HepG2 (cell line): Measurements from ENCODE around the gene FAM24B. TPM values are rescaled to one million over a fixed set of nuclear protein-coding genes. Genes with fewer than 3 reads are reported as not detected.

Experiments
- ATAC-seq: fragments of 200-7000 bp; cut with Tn5 transposase; 3 replicates; pipeline ENCODE4 v1.9.1; 2020; ENCODE audit warnings: mild to moderate bottlenecking, moderate library complexity
- BruUV-seq: library from RNA; stranded (reverse); fragments of 400-500 nt; replicated peaks from 2 replicates; lab custom pipeline; 2021; lab: Mats Ljungman, UMichigan
- CTCF ChIA-PET: fragments of 300-600 bp; formaldehyde crosslinking; extraction: SDS; loops from one replicate; lab custom pipeline; 2021; ENCODE audit warnings: low total read pairs, inconsistent platforms, low intra/inter-chr PET ratio; lab: Yijun Ruan, JAX
- POLR2A ChIA-PET: fragments of 350-600 bp; sonication (Branson Sonifier 250); formaldehyde crosslinking; loops from one replicate; lab custom pipeline; 2020; ENCODE audit warnings: antibody characterized with exemption, inconsistent platforms; lab: Yijun Ruan, JAX
- DNase-seq: peaks from one replicate; pipeline ENCODE4 v3.0.0-alpha.2; 2015; ENCODE audit warnings: low spot score
- FAIRE-seq: peaks from 3 replicates; lab custom pipeline; 2011; peaks lifted over from hg19 to GRCh38; lab: Jason Lieb, UNC
- H2AFZ ChIP-seq: one replicate; pipeline ENCODE4 v1.6.1; 2011; ENCODE audit warnings: low read length, inconsistent platforms
- H3K27ac ChIP-seq: fragments of 300-600 bp; 3 replicates; pipeline ENCODE4 v1.8.0; 2011; ENCODE audit warnings: mixed run types, mild to moderate bottlenecking, mixed read lengths, low read length, inconsistent platforms; ENCODE audit not compliant: insufficient read depth; ENCODE audit errors: extremely low read length
- H3K27me3 ChIP-seq, 2 experiments: fragments of 200-600 bp in 1 of 2; 2 replicates in 1 of 2; 3 replicates in 1 of 2; pipeline versions ENCODE4 v1.6.0 to v1.8.0; 2011; ENCODE audit warnings: low read length in 2 of 2, mild to moderate bottlenecking in 2 of 2, moderate library complexity in 2 of 2, inconsistent platforms in 1 of 2; ENCODE audit not compliant: insufficient read depth in 2 of 2, control insufficient read depth in 1 of 2
- H3K36me3 ChIP-seq, 2 experiments: fragments of 200-600 bp in 1 of 2; replicated peaks in 1 of 2; 2 replicates in 1 of 2; 3 replicates in 1 of 2; pipeline versions ENCODE4 v1.5.1 to v1.8.0; 2011; ENCODE audit warnings: low read length in 2 of 2, inconsistent platforms in 1 of 2; ENCODE audit not compliant: insufficient read depth in 2 of 2, control insufficient read depth in 1 of 2
- H3K4me1 ChIP-seq: 2 replicates; pipeline ENCODE4 v1.5.1; 2012; ENCODE audit warnings: low read length, inconsistent platforms; ENCODE audit not compliant: insufficient read depth
- H3K4me2 ChIP-seq: 2 replicates; pipeline ENCODE4 v1.6.0; 2011; ENCODE audit warnings: low read depth, low read length, inconsistent platforms
- H3K4me3 ChIP-seq, 3 experiments: fragments of 200-600 bp in 1 of 3; sonication (generic), shearing (Covaris generic) in 1 of 3; replicated peaks in 1 of 3; 2 replicates each; pipeline ENCODE4 v1.5.1; 2011 to 2016; ENCODE audit warnings: low read length in 3 of 3, inconsistent platforms in 2 of 3, low read depth in 2 of 3, mild to moderate bottlenecking in 2 of 3, control low read depth in 1 of 3, mixed read lengths in 1 of 3; ENCODE audit not compliant: insufficient read depth in 1 of 3
- H3K79me2 ChIP-seq: one replicate; pipeline ENCODE4 v1.6.1; 2011; ENCODE audit warnings: low read length, inconsistent platforms; ENCODE audit not compliant: insufficient read depth
- H3K9ac ChIP-seq: 2 replicates; pipeline ENCODE4 v1.6.0; 2011; ENCODE audit warnings: mild to moderate bottlenecking, low read depth, low read length, inconsistent platforms; ENCODE audit not compliant: insufficient read depth
- H3K9me3 ChIP-seq: 2 replicates; pipeline ENCODE4 v1.5.1; 2012; ENCODE audit warnings: mild to moderate bottlenecking, low read length
- H4K20me1 ChIP-seq: 2 replicates; pipeline ENCODE4 v1.6.0; 2011; ENCODE audit warnings: inconsistent platforms, mild to moderate bottlenecking, low read length, moderate library complexity; ENCODE audit not compliant: insufficient read depth
- FOXK1 ChIP-seq: sonication (generic); formaldehyde crosslinking; IDR thresholded peaks from 2 replicates; pipeline ENCODE4 v1.4.0; 2020; ENCODE audit warnings: low read depth, missing genetic modification reagents, borderline replicate concordance
- HNRNPK ChIP-seq: fragments of 200-400 bp; formaldehyde crosslinking; IDR thresholded peaks from 2 replicates; pipeline ENCODE4 v1.6.1; 2018; ENCODE audit warnings: low read length, low read depth, moderate library complexity, mild to moderate bottlenecking; ENCODE audit not compliant: poor library complexity, severe bottlenecking
- ISL2 ChIP-seq: sonication (generic); formaldehyde crosslinking; IDR thresholded peaks from 2 replicates; pipeline ENCODE4 v1.5.0; 2020; ENCODE audit warnings: missing genetic modification reagents
- JUN ChIP-seq: sonication (generic); formaldehyde crosslinking; IDR thresholded peaks from 2 replicates; pipeline ENCODE4 v1.4.0; 2020; ENCODE audit warnings: mild to moderate bottlenecking, missing genetic modification reagents
- KAT2B ChIP-seq: fragments of 150-350 bp; IDR thresholded peaks from 2 replicates; pipeline ENCODE4 v1.6.1; 2014; ENCODE audit warnings: low read depth, low read length, borderline replicate concordance
- KMT2A ChIP-seq: sonication (generic); formaldehyde crosslinking; IDR thresholded peaks from 2 replicates; pipeline ENCODE4 v1.4.0; 2020; ENCODE audit warnings: missing genetic modification reagents
- MBNL3 ChIP-seq: fragments of 250-450 bp; sonication (Bioruptor Pico); conservative IDR thresholded peaks from 2 replicates; pipeline ENCODE4 v1.8.0; 2022; ENCODE audit warnings: mild to moderate bottlenecking, inconsistent platforms
- MEIS1 ChIP-seq: sonication (generic); formaldehyde crosslinking; IDR thresholded peaks from 2 replicates; pipeline ENCODE4 v1.9.0; 2021; ENCODE audit warnings: mild to moderate bottlenecking, missing genetic modification reagents, moderate library complexity, borderline replicate concordance
- MYC ChIP-seq: sonication (generic); formaldehyde crosslinking; IDR thresholded peaks from 2 replicates; pipeline ENCODE4 v1.9.0; 2021; ENCODE audit warnings: missing genetic modification reagents, borderline replicate concordance
- PHF20 ChIP-seq: sonication (generic); formaldehyde crosslinking; IDR thresholded peaks from 2 replicates; pipeline ENCODE4 v1.5.0; 2020; ENCODE audit warnings: mild to moderate bottlenecking, missing genetic modification reagents
- THYN1 ChIP-seq: sonication (generic); formaldehyde crosslinking; IDR thresholded peaks from 2 replicates; pipeline ENCODE4 v1.8.1; 2023; ENCODE audit warnings: low read depth, mild to moderate bottlenecking, moderate library complexity, missing genetic modification reagents, borderline replicate concordance
- ZBTB3 ChIP-seq: sonication (generic); formaldehyde crosslinking; IDR thresholded peaks from 2 replicates; pipeline ENCODE4 v1.4.0; 2020; ENCODE audit warnings: low read depth, mild to moderate bottlenecking, moderate library complexity, missing genetic modification reagents, borderline replicate concordance
- ZFP36L2 ChIP-seq: sonication (generic); formaldehyde crosslinking; IDR thresholded peaks from 2 replicates; pipeline ENCODE4 v1.4.0; 2020; ENCODE audit warnings: missing genetic modification reagents
- ZNF672 ChIP-seq: sonication (generic); formaldehyde crosslinking; IDR thresholded peaks from 2 replicates; pipeline ENCODE4 v1.8.1; 2022; ENCODE audit warnings: missing genetic modification reagents
- ZNF724P ChIP-seq: sonication (generic); formaldehyde crosslinking; IDR thresholded peaks from 2 replicates; pipeline ENCODE4 v1.8.0; 2022; ENCODE audit warnings: missing genetic modification reagents, borderline replicate concordance
- WGBS: methylation state at CpG from one replicate; pipeline ENCODE4 v1.1.6; 2017; ENCODE audit warnings: low lambda C conversion rate; 5-methylcytosine and 5-hydroxymethylcytosine counted together
- in situ Hi-C: cut with HindIII; loops from 2 replicates; pipeline ENCODE4 v1.10.0; 2017; ENCODE audit warnings: low pct_unique_long_range_greater_than_20kb; ENCODE audit not compliant: extremely low pct_ligation_motif_present
- intact Hi-C: fragments of 100-400 bp; cut with micrococcal nuclease; formaldehyde crosslinking; loops from one replicate; pipeline ENCODE4 v1.10.0; 2022; ENCODE audit not compliant: unreplicated experiment
- polyA plus RNA-seq, 8 experiments: library from polyadenylated mRNA; depleted of rRNA in 3 of 8; stranded (reverse) in 7 of 8; unstranded in 1 of 8; fragments of >200 nt; fragmentation: Illumina TruSeq in 4 of 8; extraction: Trizol in 4 of 8; gene quantifications; 2 replicates each; pipeline versions ENCODE4 v1.2.1 to v1.2.3, GENCODE V29; 2011 to 2016; ENCODE audit warnings: low read depth in 4 of 8, missing spikeins in 1 of 8, mixed read lengths in 1 of 8; ENCODE audit not compliant: insufficient read depth in 1 of 8
- total RNA-seq, 5 experiments: library from RNA; depleted of rRNA; stranded (reverse); fragments of >200 nt; fragmentation: Illumina TruSeq; extraction: Trizol; gene quantifications; 2 replicates each; pipeline ENCODE4 v1.2.3, GENCODE V29; 2016; ENCODE audit warnings: low read depth in 1 of 5
- TF ChIP-seq, protein P1 (sequence below): sonication (generic); formaldehyde crosslinking; IDR thresholded peaks from 2 replicates; pipeline ENCODE4 v1.4.0; 2020; ENCODE audit warnings: missing genetic modification reagents
- TF ChIP-seq, protein P2 (sequence below): sonication (generic); formaldehyde crosslinking; IDR thresholded peaks from 2 replicates; pipeline ENCODE4 v1.4.0; 2020; ENCODE audit warnings: missing genetic modification reagents; ENCODE audit errors: not compliant biosample characterization
- TF ChIP-seq, protein P3 (sequence below): sonication (generic); formaldehyde crosslinking; IDR thresholded peaks from 2 replicates; pipeline ENCODE4 v1.4.0; 2020; ENCODE audit warnings: missing genetic modification reagents, borderline replicate concordance

FAM24B gene
- total and polyA plus RNA-seq, 2 of the 13 experiments (the other 11 are each of a cell fraction or from before 2014, with no cell fraction given), result 1.9 to 3.0 TPM

GRCh38 chr10:122814493-122814892, 64.9 kb downstream of the FAM24B start:
- no peak for ATAC-seq
- DNase-seq, result no peak
- Histone ChIP-seq H3K4me3 (no peak overlapping the region), H3K4me2 (no peak overlapping the region), H4K20me1 (no peaks in the 10 kb centered on the region), H3K36me3 (no peaks in the 10 kb centered on the region)
- intact Hi-C loops (no loop called here), in situ Hi-C loops (no loop called here)
- POLR2A ChIA-PET, result no interaction called here
- no peak for TF ChIP-seq MYC (CRISPR knock-in tag)
- TF ChIP-seq ZFP36L2 (CRISPR knock-in tag), result no peak
- TF ChIP-seq, protein P1, sequence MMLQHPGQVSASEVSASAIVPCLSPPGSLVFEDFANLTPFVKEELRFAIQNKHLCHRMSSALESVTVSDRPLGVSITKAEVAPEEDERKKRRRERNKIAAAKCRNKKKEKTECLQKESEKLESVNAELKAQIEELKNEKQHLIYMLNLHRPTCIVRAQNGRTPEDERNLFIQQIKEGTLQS (CRISPR knock-in tag), result no peak
- no peak for TF ChIP-seq KMT2A (CRISPR knock-in tag)
- no peak for TF ChIP-seq PHF20 (CRISPR knock-in tag)
- TF ChIP-seq, all 625 proteins: peak for 0
- Histone ChIP-seq H3K27me3 (peaks cover 1 to 35% of the 10 kb centered on the region in 2 experiments; a peak in 4 of 5 replicates), H3K9me3 (no peaks in the 10 kb centered on the region), H2AFZ (no peak overlapping the region), H3K79me2 (no peaks in the 10 kb centered on the region), H3K27ac (no peak overlapping the region), H3K9ac (no peak overlapping the region), H3K4me1 (no peaks in the 10 kb centered on the region)
- no peak for FAIRE-seq
- BruUV-seq, result no TSS peak
- WGBS, result 0% methylated on average over 2 of the region's 2 CpGs
- CTCF ChIA-PET, result no interaction called here

- no peaks in the 10 kb centered on the region for H3K4me1 ChIP-seq
- H3K27ac ChIP-seq, result no peak overlapping the region
- BruUV-seq, result no TSS peak
- in situ Hi-C loops (no loop called here), intact Hi-C loops (no loop called here)
- DNase-seq, result no peak
- no peaks in the 10 kb centered on the region for H3K36me3 ChIP-seq
- no peak overlapping the region for H3K4me3 ChIP-seq
- peaks cover 0 to 20% of the 10 kb centered on the region in 2 experiments; a peak in 3 of 5 replicates for H3K27me3 ChIP-seq
- H3K9me3 ChIP-seq, result no peaks in the 10 kb centered on the region
- no peak overlapping the region for H3K4me2 ChIP-seq
- H3K9ac ChIP-seq, result no peak overlapping the region
- H3K79me2 ChIP-seq, result no peaks in the 10 kb centered on the region
- ChIA-PET POLR2A (no interaction called here), CTCF (no interaction called here)
- no peak for FAIRE-seq
- WGBS, result 5% methylated on average over 4 of the region's 4 CpGs
- no peak overlapping the region for H2AFZ ChIP-seq
- no peaks in the 10 kb centered on the region for H4K20me1 ChIP-seq
- no peak for ATAC-seq
- TF ChIP-seq THYN1 (CRISPR knock-in tag), result no peak
- TF ChIP-seq, protein P2, sequence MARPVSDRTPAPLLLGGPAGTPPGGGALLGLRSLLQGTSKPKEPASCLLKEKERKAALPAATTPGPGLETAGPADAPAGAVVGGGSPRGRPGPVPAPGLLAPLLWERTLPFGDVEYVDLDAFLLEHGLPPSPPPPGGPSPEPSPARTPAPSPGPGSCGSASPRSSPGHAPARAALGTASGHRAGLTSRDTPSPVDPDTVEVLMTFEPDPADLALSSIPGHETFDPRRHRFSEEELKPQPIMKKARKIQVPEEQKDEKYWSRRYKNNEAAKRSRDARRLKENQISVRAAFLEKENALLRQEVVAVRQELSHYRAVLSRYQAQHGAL (CRISPR knock-in tag), result no peak
- TF ChIP-seq, protein P3, sequence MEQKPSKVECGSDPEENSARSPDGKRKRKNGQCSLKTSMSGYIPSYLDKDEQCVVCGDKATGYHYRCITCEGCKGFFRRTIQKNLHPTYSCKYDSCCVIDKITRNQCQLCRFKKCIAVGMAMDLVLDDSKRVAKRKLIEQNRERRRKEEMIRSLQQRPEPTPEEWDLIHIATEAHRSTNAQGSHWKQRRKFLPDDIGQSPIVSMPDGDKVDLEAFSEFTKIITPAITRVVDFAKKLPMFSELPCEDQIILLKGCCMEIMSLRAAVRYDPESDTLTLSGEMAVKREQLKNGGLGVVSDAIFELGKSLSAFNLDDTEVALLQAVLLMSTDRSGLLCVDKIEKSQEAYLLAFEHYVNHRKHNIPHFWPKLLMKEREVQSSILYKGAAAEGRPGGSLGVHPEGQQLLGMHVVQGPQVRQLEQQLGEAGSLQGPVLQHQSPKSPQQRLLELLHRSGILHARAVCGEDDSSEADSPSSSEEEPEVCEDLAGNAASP (CRISPR knock-in tag), result no peak
- no peak for TF ChIP-seq JUN (CRISPR knock-in tag)
- TF ChIP-seq ZBTB3 (CRISPR knock-in tag), result no peak
- no peak for TF ChIP-seq ZNF724P
- TF ChIP-seq ZNF672 (CRISPR knock-in tag), result no peak
- no peak for TF ChIP-seq MEIS1 (CRISPR knock-in tag)
- no peak for TF ChIP-seq FOXK1
- TF ChIP-seq ISL2 (CRISPR knock-in tag), result no peak
- no peak for TF ChIP-seq HNRNPK
- TF ChIP-seq MBNL3 (CRISPR knock-in tag), result no peak
- TF ChIP-seq KAT2B, result no peak
Observed at GRCh38 chr10:122812751-122813150, 66.6 kb downstream of the FAM24B start.
